HG03066 (cell line): ENCODE data around the gene CCDC136.

Experiments used
- ATAC-seq: cut with Tn5 transposase; IDR thresholded peaks from one replicate; pipeline ENCODE4 v1.9.1; 2021; ENCODE audit warnings: low read depth; ENCODE audit not compliant: unreplicated experiment

CCDC136 gene

GRCh38 chr7:128830231-128831177 lies 38.7 kb downstream of the CCDC136 start, which contains the start of gene FLNC:
TSS of gene FLNC (plus strand) at chr7:128830406. CDS start at chr7:128830638, 232 bp downstream.
- no peak for ATAC-seq

GRCh38 chr7:128831178-128831993 lies 39.6 kb downstream of the CCDC136 start:
- no peak for ATAC-seq

GRCh38 chr7:128831994-128832879 lies 40.5 kb downstream of the CCDC136 start:
- no peak for ATAC-seq

GRCh38 chr7:128832880-128833147 lies 41.0 kb downstream of the CCDC136 start:
- ATAC-seq, result no peak

- no peak for ATAC-seq
These were observed 41.6 kb downstream of the CCDC136 start for GRCh38 chr7:128833148-128833945.

- no peak for ATAC-seq
These were observed 42.2 kb downstream of the CCDC136 start for GRCh38 chr7:128833946-128834325.

- no peak for ATAC-seq
These were observed 43.5 kb downstream of the CCDC136 start for GRCh38 chr7:128835231-128835751.

GRCh38 chr7:128835790-128836641 lies 44.2 kb downstream of the CCDC136 start:
- no peak for ATAC-seq

- ATAC-seq, result no peak
These were observed 45.1 kb downstream of the CCDC136 start for GRCh38 chr7:128836729-128837348.

- no peak for ATAC-seq
These were observed 45.8 kb downstream of the CCDC136 start for GRCh38 chr7:128837521-128837921.

- ATAC-seq, result no peak
These were observed 46.5 kb downstream of the CCDC136 start for GRCh38 chr7:128838109-128838779.

- no peak for ATAC-seq
These were observed 47.4 kb downstream of the CCDC136 start for GRCh38 chr7:128838981-128839731.

- ATAC-seq, result no peak
These were observed 48.0 kb downstream of the CCDC136 start for GRCh38 chr7:128839751-128840177.

- ATAC-seq, result no peak
These were observed 48.8 kb downstream of the CCDC136 start for GRCh38 chr7:128840326-128841170.

- no peak for ATAC-seq
These were observed 49.5 kb downstream of the CCDC136 start for GRCh38 chr7:128841171-128841690.
